Measurements from ENCODE around the gene WWOX. TPM values are rescaled to one million over a fixed set of nuclear protein-coding genes. Genes with fewer than 3 reads are reported as not detected.

WWOX gene
- total RNA-seq, 1 experiment from 2014 or later, result 35.6 TPM

GRCh38 chr16:78452025-78452555 lies 352.6 kb downstream of the WWOX start:
- CTCF ChIA-PET, result no interaction called here
- POLR2A ChIA-PET (ENCODE audit: unreplicated experiment), result no interaction called here

GRCh38 chr16:78455861-78456260 lies 356.4 kb downstream of the WWOX start:
- ChIA-PET POLR2A (ENCODE audit: unreplicated experiment) (no interaction called here), CTCF (no interaction called here)
- intact Hi-C loops (cut with micrococcal nuclease; ENCODE audit: unreplicated experiment), result no loop called here
- Histone ChIP-seq H3K27ac (no peak overlapping the region), H3K4me1 (replicated peaks; ENCODE audit: insufficient read depth) (peaks cover 6% of the 10 kb centered on the region; the same call in 1 of the 2 replicates), H2AFZ (no peak overlapping the region), H3K4me3 (no peak overlapping the region), H3K36me3 (ENCODE audit: low read depth) (no peaks in the 10 kb centered on the region), H3F3A (ENCODE audit: insufficient read depth, low read depth) (peaks cover 4% of the 10 kb centered on the region; the same call in 1 of the 2 replicates), H3K9me2 (ENCODE audit: insufficient read depth) (no peaks in the 10 kb centered on the region), H3K4me2 (no peak overlapping the region), H3K79me2 (ENCODE audit: low read depth) (no peaks in the 10 kb centered on the region), H4K20me1 (ENCODE audit: insufficient read depth) (no peaks in the 10 kb centered on the region; the same call in 1 of the 2 replicates), H3K9me3 (ENCODE audit: insufficient read depth, low read depth) (no peaks in the 10 kb centered on the region), H3K27me3 (ENCODE audit: insufficient read depth, low read depth) (no peaks in the 10 kb centered on the region)
- no peak for DNase-seq
- TF ChIP-seq EZH2 (IDR thresholded peaks at IDR 0.05; ENCODE audit: low read depth) (no peak), CTCF (conservative IDR thresholded peaks at IDR 0.05) (no peak)
- BruUV-seq (replicated peaks), result no TSS peak

More at GRCh38 chr16:78452025-78452555, 352.6 kb downstream of the WWOX start:
- DNase-seq, result no peak
- Histone ChIP-seq H3K27me3 (ENCODE audit: insufficient read depth, low read depth) (no peaks in the 10 kb centered on the region), H3K4me2 (no peak overlapping the region), H3K9me2 (ENCODE audit: insufficient read depth) (no peaks in the 10 kb centered on the region), H3K27ac (no peak overlapping the region), H3K36me3 (ENCODE audit: low read depth) (no peaks in the 10 kb centered on the region), H4K20me1 (ENCODE audit: insufficient read depth) (no peaks in the 10 kb centered on the region), H3K9me3 (ENCODE audit: insufficient read depth, low read depth) (no peaks in the 10 kb centered on the region), H2AFZ (no peak overlapping the region), H3K79me2 (ENCODE audit: low read depth) (no peaks in the 10 kb centered on the region), H3K4me3 (no peak overlapping the region), H3K4me1 (replicated peaks; ENCODE audit: insufficient read depth) (no peaks in the 10 kb centered on the region), H3F3A (ENCODE audit: insufficient read depth, low read depth) (no peaks in the 10 kb centered on the region)
- BruUV-seq (replicated peaks), result no TSS peak
- intact Hi-C loops (cut with micrococcal nuclease; ENCODE audit: unreplicated experiment), result no loop called here
- no peak for TF ChIP-seq EZH2 (IDR thresholded peaks at IDR 0.05; ENCODE audit: low read depth)
- TF ChIP-seq CTCF (conservative IDR thresholded peaks at IDR 0.05), result no peak

- no peak overlapping the region for H3K27ac ChIP-seq
- H2AFZ ChIP-seq, result no peak overlapping the region
- intact Hi-C loops (cut with micrococcal nuclease; ENCODE audit: unreplicated experiment), result no loop called here
- DNase-seq, result no peak
- CTCF ChIA-PET, result no interaction called here
- peaks cover 21% of the 10 kb centered on the region; the same call in 1 of the 2 replicates for H3K4me1 ChIP-seq (replicated peaks; ENCODE audit: insufficient read depth)
- H3K9me2 ChIP-seq (ENCODE audit: insufficient read depth), result no peaks in the 10 kb centered on the region
- H3K4me2 ChIP-seq, result no peak overlapping the region
- peaks cover 7% of the 10 kb centered on the region; the same call in 1 of the 2 replicates for H3F3A ChIP-seq (ENCODE audit: insufficient read depth, low read depth)
- BruUV-seq (replicated peaks), result no TSS peak
- TF ChIP-seq EZH2 (IDR thresholded peaks at IDR 0.05; ENCODE audit: low read depth), result no peak
- no peak for TF ChIP-seq CTCF (conservative IDR thresholded peaks at IDR 0.05)
- H3K9me3 ChIP-seq (ENCODE audit: insufficient read depth, low read depth), result no peaks in the 10 kb centered on the region
- H3K36me3 ChIP-seq (ENCODE audit: low read depth), result no peaks in the 10 kb centered on the region
- no peaks in the 10 kb centered on the region for H3K27me3 ChIP-seq (ENCODE audit: insufficient read depth, low read depth)
- H4K20me1 ChIP-seq (ENCODE audit: insufficient read depth), result no peaks in the 10 kb centered on the region; the same call in 1 of the 2 replicates
- POLR2A ChIA-PET (ENCODE audit: unreplicated experiment), result no interaction called here
- no peaks in the 10 kb centered on the region for H3K79me2 ChIP-seq (ENCODE audit: low read depth)
- no peak overlapping the region for H3K4me3 ChIP-seq
These were observed 359.1 kb downstream of the WWOX start for GRCh38 chr16:78458588-78458987.

Data from PC-9 (cell line).